Measurements from ENCODE around the gene VGLL4. TPM values are rescaled to one million over a fixed set of nuclear protein-coding genes. Genes with fewer than 3 reads are reported as not detected.

VGLL4 gene
- total RNA-seq, 2 experiments from 2014 or later, result 36.1 to 74.5 TPM

GRCh38 chr3:11544412-11545181, 99.1 kb downstream of the VGLL4 start:
- intact Hi-C loops (cut with micrococcal nuclease; ENCODE audit: unreplicated experiment), result no loop called here
- no TSS peak for BruUV-seq (replicated peaks)
- peaks cover 10% of the 10 kb centered on the region for H3K4me1 ChIP-seq (ENCODE audit: insufficient read depth, low read length, poor library complexity, severe bottlenecking)
- POLR2A ChIA-PET, result no interaction called here
- no peak overlapping the region for H2AFZ ChIP-seq (ENCODE audit: low read length)
- H3K27ac ChIP-seq (ENCODE audit: low read depth, low read length, poor library complexity, severe bottlenecking), result no peak overlapping the region
- H3K36me3 ChIP-seq (ENCODE audit: insufficient read depth, low read length), result no peaks in the 10 kb centered on the region
- no peaks in the 10 kb centered on the region for H3K9me3 ChIP-seq (ENCODE audit: low read length)
- no peaks in the 10 kb centered on the region for H3K9me2 ChIP-seq (ENCODE audit: insufficient read depth, low read length)
- no peak for DNase-seq (ENCODE audit: low spot score)
- H3K4me2 ChIP-seq (ENCODE audit: low read length), result no peak overlapping the region
- no peaks in the 10 kb centered on the region for H4K20me1 ChIP-seq (ENCODE audit: insufficient read depth, low read length)
- H3K4me3 ChIP-seq (ENCODE audit: low read depth, low read length, poor library complexity, severe bottlenecking), result no peak overlapping the region
- CTCF ChIA-PET (ENCODE audit: unreplicated experiment), result no interaction called here
- TF ChIP-seq EZH2phosphoT487 (IDR thresholded peaks at IDR 0.05; ENCODE audit: borderline replicate concordance, low read depth, low read length) (no peak), CTCF (conservative IDR thresholded peaks at IDR 0.05; ENCODE audit: low read length) (no peak)
- no peaks in the 10 kb centered on the region for H3K79me2 ChIP-seq (ENCODE audit: insufficient read depth, low read depth, low read length)

- Histone ChIP-seq H3K9me2 (ENCODE audit: insufficient read depth, low read length) (no peaks in the 10 kb centered on the region), H3K36me3 (ENCODE audit: insufficient read depth, low read length) (no peaks in the 10 kb centered on the region), H3K79me2 (ENCODE audit: insufficient read depth, low read depth, low read length) (no peaks in the 10 kb centered on the region), H4K20me1 (ENCODE audit: insufficient read depth, low read length) (no peaks in the 10 kb centered on the region), H2AFZ (ENCODE audit: low read length) (no peak overlapping the region), H3K4me2 (ENCODE audit: low read length) (no peak overlapping the region), H3K9me3 (ENCODE audit: low read length) (no peaks in the 10 kb centered on the region), H3K27ac (ENCODE audit: low read depth, low read length, poor library complexity, severe bottlenecking) (no peak overlapping the region), H3K4me3 (ENCODE audit: low read depth, low read length, poor library complexity, severe bottlenecking) (no peak overlapping the region), H3K4me1 (ENCODE audit: insufficient read depth, low read length, poor library complexity, severe bottlenecking) (peaks cover 3% of the 10 kb centered on the region)
- DNase-seq (ENCODE audit: low spot score), result no peak
- intact Hi-C loops (cut with micrococcal nuclease; ENCODE audit: unreplicated experiment), result no loop called here
- no TSS peak for BruUV-seq (replicated peaks)
- TF ChIP-seq EZH2phosphoT487 (IDR thresholded peaks at IDR 0.05; ENCODE audit: borderline replicate concordance, low read depth, low read length) (no peak), CTCF (conservative IDR thresholded peaks at IDR 0.05; ENCODE audit: low read length) (no peak)
- ChIA-PET CTCF (ENCODE audit: unreplicated experiment) (no interaction called here), POLR2A (no interaction called here)
Observed at GRCh38 chr3:11543948-11544387, 99.7 kb downstream of the VGLL4 start.

All from OCI-LY7 (cell line).